B cell (primary cell): ENCODE measurements around the gene PNPLA6.

Experiments
- EZH2 ChIP-seq: IDR thresholded peaks from 2 replicates; pipeline ENCODE4 v1.6.1; 2012; ENCODE audit warnings: borderline replicate concordance, low read depth, mild to moderate bottlenecking, moderate library complexity, low read length; ENCODE audit not compliant: insufficient read depth, poor library complexity, severe bottlenecking
- TF ChIP-seq, protein P1 (sequence below): fragments of 200-600 bp; IDR thresholded peaks from one replicate; pipeline ENCODE4 v1.8.0; 2022; ENCODE audit warnings: antibody characterized with exemption, mild to moderate bottlenecking

DNA sequence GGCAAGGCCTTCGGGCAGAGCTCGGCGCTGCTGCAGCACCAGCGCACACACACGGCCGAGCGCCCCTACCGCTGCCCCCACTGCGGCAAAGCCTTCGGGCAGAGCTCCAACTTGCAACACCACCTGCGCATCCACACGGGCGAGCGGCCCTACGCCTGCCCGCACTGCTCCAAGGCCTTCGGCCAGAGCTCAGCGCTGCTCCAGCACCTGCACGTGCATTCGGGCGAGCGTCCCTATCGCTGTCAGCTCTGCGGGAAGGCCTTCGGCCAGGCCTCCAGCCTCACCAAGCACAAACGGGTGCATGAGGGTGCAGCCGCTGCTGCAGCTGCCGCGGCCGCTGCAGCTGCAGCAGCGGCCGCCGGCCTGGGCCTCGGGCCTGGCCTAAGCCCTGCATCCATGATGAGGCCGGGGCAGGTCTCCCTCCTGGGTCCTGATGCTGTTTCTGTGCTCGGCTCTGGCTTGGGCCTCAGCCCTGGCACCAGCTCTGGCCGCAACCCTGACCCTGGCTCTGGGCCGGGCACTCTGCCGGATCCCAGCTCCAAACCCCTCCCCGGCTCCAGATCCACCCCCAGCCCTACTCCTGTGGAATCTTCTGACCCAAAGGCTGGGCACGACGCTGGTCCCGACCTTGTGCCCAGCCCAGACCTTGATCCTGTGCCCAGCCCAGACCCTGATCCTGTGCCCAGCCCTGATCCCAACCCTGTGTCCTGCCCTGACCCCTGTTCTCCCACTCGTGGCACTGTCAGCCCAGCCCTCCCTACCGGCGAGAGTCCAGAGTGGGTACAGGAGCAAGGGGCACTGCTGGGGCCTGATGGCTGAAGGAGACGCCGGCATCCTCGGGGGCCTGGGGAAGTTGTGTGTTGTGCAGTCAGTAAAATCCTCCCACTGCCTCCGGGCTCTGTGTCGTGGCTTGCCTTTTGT, 15.1 kb upstream of the PNPLA6 start:
- no peak for TF ChIP-seq EZH2
- TF ChIP-seq, protein P1, sequence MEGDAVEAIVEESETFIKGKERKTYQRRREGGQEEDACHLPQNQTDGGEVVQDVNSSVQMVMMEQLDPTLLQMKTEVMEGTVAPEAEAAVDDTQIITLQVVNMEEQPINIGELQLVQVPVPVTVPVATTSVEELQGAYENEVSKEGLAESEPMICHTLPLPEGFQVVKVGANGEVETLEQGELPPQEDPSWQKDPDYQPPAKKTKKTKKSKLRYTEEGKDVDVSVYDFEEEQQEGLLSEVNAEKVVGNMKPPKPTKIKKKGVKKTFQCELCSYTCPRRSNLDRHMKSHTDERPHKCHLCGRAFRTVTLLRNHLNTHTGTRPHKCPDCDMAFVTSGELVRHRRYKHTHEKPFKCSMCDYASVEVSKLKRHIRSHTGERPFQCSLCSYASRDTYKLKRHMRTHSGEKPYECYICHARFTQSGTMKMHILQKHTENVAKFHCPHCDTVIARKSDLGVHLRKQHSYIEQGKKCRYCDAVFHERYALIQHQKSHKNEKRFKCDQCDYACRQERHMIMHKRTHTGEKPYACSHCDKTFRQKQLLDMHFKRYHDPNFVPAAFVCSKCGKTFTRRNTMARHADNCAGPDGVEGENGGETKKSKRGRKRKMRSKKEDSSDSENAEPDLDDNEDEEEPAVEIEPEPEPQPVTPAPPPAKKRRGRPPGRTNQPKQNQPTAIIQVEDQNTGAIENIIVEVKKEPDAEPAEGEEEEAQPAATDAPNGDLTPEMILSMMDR: no peak
